K562 (cell line): ENCODE data around the gene ATP13A5. TPM values are rescaled to one million over a fixed set of nuclear protein-coding genes. Genes with fewer than 3 reads are reported as not detected.

Source experiments
- ATAC-seq: fragments of 200-7000 bp; cut with Tn5 transposase; 3 replicates; pipeline ENCODE4 v1.9.1; 2020; ENCODE audit warnings: moderate library complexity
- BruUV-seq: library from RNA; stranded (reverse); fragments of 400-500 nt; replicated peaks from 2 replicates; lab custom pipeline; 2021; lab: Mats Ljungman, UMichigan
- CTCF ChIA-PET: fragments of 300-600 bp; formaldehyde crosslinking; extraction: SDS; loops from one replicate; lab custom pipeline; 2021; ENCODE audit warnings: low intra/inter-chr PET ratio; lab: Yijun Ruan, JAX
- POLR2A ChIA-PET: fragments of 300-600, 350-650 bp; sonication (Branson Sonifier 250); formaldehyde crosslinking; extraction: SDS; loops from one replicate; lab custom pipeline; 2021; ENCODE audit warnings: antibody characterized with exemption, inconsistent platforms; lab: Yijun Ruan, JAX
- DNase-seq, 4 experiments: peaks; one replicate each; pipeline versions ENCODE4 v3.0.0 to v3.0.0-alpha.2; 2011 to 2018; ENCODE audit warnings: low spot score in 3 of 4, mixed read lengths in 3 of 4; ENCODE audit errors: extremely low read depth in 1 of 4
- FAIRE-seq: peaks from 2 replicates; lab custom pipeline; 2011; peaks lifted over from hg19 to GRCh38; lab: Jason Lieb, UNC
- H2AFZ ChIP-seq: 2 replicates; pipeline ENCODE4 v1.6.0; 2011; ENCODE audit warnings: low read depth, low read length, control low read depth, inconsistent platforms
- H3K27ac ChIP-seq: fragments of 200-600 bp; 3 replicates; pipeline ENCODE4 v1.8.0; 2011; ENCODE audit warnings: low read depth, mild to moderate bottlenecking, control low read depth, inconsistent platforms, low read length, moderate library complexity, mixed read lengths; ENCODE audit errors: extremely low read depth
- H3K27me3 ChIP-seq, 2 experiments: fragments of 300-600 bp in 1 of 2; 2 replicates in 1 of 2; 3 replicates in 1 of 2; pipeline versions ENCODE4 v1.6.0 to v1.8.0; 2011; ENCODE audit warnings: inconsistent platforms in 2 of 2, low read length in 2 of 2, mild to moderate bottlenecking in 1 of 2, mixed read lengths in 1 of 2, moderate library complexity in 1 of 2; ENCODE audit not compliant: control insufficient read depth in 2 of 2, insufficient read depth in 2 of 2
- H3K36me3 ChIP-seq: fragments of 300-600 bp; 3 replicates; pipeline ENCODE4 v1.8.0; 2011; ENCODE audit warnings: mild to moderate bottlenecking, low read length, inconsistent platforms; ENCODE audit not compliant: control insufficient read depth, insufficient read depth
- H3K4me1 ChIP-seq, 2 experiments: fragments of 200-600 bp in 1 of 2; replicated peaks in 1 of 2; 2 replicates in 1 of 2; 3 replicates in 1 of 2; pipeline versions ENCODE4 v1.5.1 to v1.8.0; 2011; ENCODE audit warnings: inconsistent platforms in 2 of 2, low read length in 2 of 2, mild to moderate bottlenecking in 1 of 2, mixed read lengths in 1 of 2, moderate library complexity in 1 of 2; ENCODE audit not compliant: control insufficient read depth in 2 of 2, insufficient read depth in 2 of 2
- H3K4me2 ChIP-seq: 2 replicates; pipeline ENCODE4 v1.6.1; 2011; ENCODE audit warnings: low read length, control low read depth, inconsistent platforms, mixed read lengths; ENCODE audit not compliant: insufficient read depth
- H3K4me3 ChIP-seq: fragments of 200-600 bp; sonication (generic), shearing (Covaris generic); 2 replicates; pipeline ENCODE4 v1.5.1; 2016; ENCODE audit warnings: control low read depth, inconsistent platforms
- H3K79me2 ChIP-seq: fragments of 200-600 bp; 3 replicates; pipeline ENCODE4 v1.8.0; 2011; ENCODE audit warnings: low read length, inconsistent platforms; ENCODE audit not compliant: control insufficient read depth, insufficient read depth
- H3K9ac ChIP-seq, 2 experiments: 2 replicates each; pipeline versions ENCODE4 v1.6.0 to v1.6.1; 2011; ENCODE audit warnings: low read depth in 2 of 2, low read length in 2 of 2, control low read depth in 1 of 2, inconsistent platforms in 1 of 2, mild to moderate bottlenecking in 1 of 2, mixed read lengths in 1 of 2; ENCODE audit not compliant: insufficient read depth in 1 of 2
- H3K9me1 ChIP-seq: one replicate; pipeline ENCODE4 v1.6.0; 2011; ENCODE audit warnings: inconsistent platforms, mild to moderate bottlenecking, low read length, moderate library complexity; ENCODE audit not compliant: control insufficient read depth, insufficient read depth
- H3K9me3 ChIP-seq: replicated peaks from 2 replicates; pipeline ENCODE4 v1.5.1; 2011; ENCODE audit warnings: low read depth, low read length, inconsistent platforms; ENCODE audit not compliant: control insufficient read depth, insufficient read depth
- H4K20me1 ChIP-seq: replicated peaks from 2 replicates; pipeline ENCODE4 v1.6.1; 2011; ENCODE audit warnings: low read length, inconsistent platforms, mixed read lengths; ENCODE audit not compliant: control insufficient read depth, insufficient read depth
- ARID4B ChIP-seq: sonication (generic); formaldehyde crosslinking; IDR thresholded peaks from 2 replicates; pipeline ENCODE4 v1.8.0; 2022; ENCODE audit warnings: mild to moderate bottlenecking, missing genetic modification reagents
- CHD2 ChIP-seq: IDR thresholded peaks from 2 replicates; pipeline ENCODE4 v1.6.1; 2011; ENCODE audit warnings: low read depth, low read length
- HNRNPL ChIP-seq: fragments of 200-400 bp; formaldehyde crosslinking; IDR thresholded peaks from 2 replicates; pipeline ENCODE4 v1.6.1; 2017; ENCODE audit warnings: low read depth, mild to moderate bottlenecking, low read length
- HSF4 ChIP-seq: fragments of 250-450 bp; sonication (Bioruptor Pico); IDR thresholded peaks from 2 replicates; pipeline ENCODE4 v2.1.2; 2022; ENCODE audit warnings: mild to moderate bottlenecking, moderate library complexity, borderline replicate concordance
- MLX ChIP-seq, 2 experiments: fragments of 450-650 bp in 1 of 2; sonication (generic) in 1 of 2; formaldehyde crosslinking; conservative IDR thresholded peaks; 2 replicates each; pipeline versions ENCODE4 v1.4.0 to v1.8.1; 2020 to 2022; ENCODE audit warnings: mild to moderate bottlenecking in 1 of 2, missing genetic modification reagents in 1 of 2
- NEUROD1 ChIP-seq: fragments of 150-350 bp; IDR thresholded peaks from 2 replicates; pipeline ENCODE4 v1.6.1; 2014; ENCODE audit warnings: borderline replicate concordance, low read length, low read depth; ENCODE audit not compliant: partially characterized antibody
- RBM22 ChIP-seq: fragments of 200-400 bp; formaldehyde crosslinking; IDR thresholded peaks from 2 replicates; pipeline ENCODE4 v1.6.1; 2018; ENCODE audit warnings: low read length, low read depth; ENCODE audit not compliant: poor library complexity, severe bottlenecking
- SRSF1 ChIP-seq: fragments of 200-400 bp; formaldehyde crosslinking; IDR thresholded peaks from 2 replicates; pipeline ENCODE4 v1.6.1; 2017; ENCODE audit warnings: mild to moderate bottlenecking, low read depth, low read length, moderate library complexity
- TSC22D4 ChIP-seq: fragments of 450-650 bp; IDR thresholded peaks from 2 replicates; pipeline ENCODE4 v1.6.1; 2016; ENCODE audit warnings: missing genetic modification characterization, missing biosample characterization, control low read depth
- ZNF551 ChIP-seq: fragments of 250-450 bp; sonication (Bioruptor Pico); IDR thresholded peaks from 2 replicates; pipeline ENCODE4 v1.5.0; 2021; ENCODE audit warnings: mild to moderate bottlenecking, moderate library complexity
- ZNF592 ChIP-seq: fragments of 450-650 bp; IDR thresholded peaks from 2 replicates; pipeline ENCODE4 v1.6.1; 2017; ENCODE audit warnings: antibody characterized with exemption, mild to moderate bottlenecking
- WGBS: fragments of 100-300 bp; shearing (Covaris generic); methylation state at CpG from one replicate; pipeline ENCODE4 v1.1.6; 2016; ENCODE audit warnings: low coverage, mixed read lengths; ENCODE audit not compliant: insufficient coverage; ENCODE audit errors: missing lambda C conversion rate; 5-methylcytosine and 5-hydroxymethylcytosine counted together
- in situ Hi-C: fragments of 300-500 bp; cut with MboI; formaldehyde crosslinking; loops from 4 replicates; pipeline ENCODE4 v1.15.0; 2018; ENCODE audit warnings: inconsistent platforms, mixed read lengths
- intact Hi-C: fragments of 100-400 bp; cut with micrococcal nuclease; formaldehyde crosslinking; loops from 2 replicates; pipeline ENCODE4 v1.14.2; 2022
- polyA plus RNA-seq, 8 experiments: library from polyadenylated mRNA; depleted of rRNA in 4 of 8; stranded (reverse) in 5 of 8; unstranded in 3 of 8; fragments of >200 nt; fragmentation: Nextera tagmentation in 2 of 8; fragmentation: Illumina TruSeq in 1 of 8; extraction: Ambion mirVana in 2 of 8; extraction: Trizol in 1 of 8; gene quantifications; 2 replicates each; pipeline versions ENCODE4 v1.2.1 to v1.2.3, GENCODE V29; 2011 to 2014; ENCODE audit warnings: inconsistent platforms in 1 of 8, missing spikeins in 1 of 8
- total RNA-seq, 7 experiments: library from RNA; depleted of rRNA in 6 of 7; stranded (reverse); fragments of >200 nt in 6 of 7; fragmentation: Illumina TruSeq in 2 of 7; extraction: Trizol in 2 of 7; gene quantifications; 2 replicates each; pipeline versions ENCODE4 v1.2.1 to v1.2.3, GENCODE V29; 2011 to 2021; ENCODE audit warnings: low replicate concordance in 1 of 7

ATP13A5 gene
- total and polyA plus RNA-seq, 9 of the 15 experiments (the other 6 are each of a cell fraction or from before 2014, with no cell fraction given): not detected

GRCh38 chr3:193387596-193387995 lies 9.0 kb upstream of the ATP13A5 start:
- Histone ChIP-seq H3K27me3 (peaks cover 4 to 9% of the 10 kb centered on the region in 2 experiments; a peak in 2 of 5 replicates), H3K9me3 (no peaks in the 10 kb centered on the region), H3K36me3 (no peaks in the 10 kb centered on the region), H3K9ac (no peak overlapping the region), H3K27ac (no peak overlapping the region), H3K4me1 (no peaks in the 10 kb centered on the region), H3K9me1 (no peaks in the 10 kb centered on the region), H3K79me2 (no peaks in the 10 kb centered on the region), H4K20me1 (no peaks in the 10 kb centered on the region), H3K4me3 (no peak overlapping the region), H3K4me2 (no peak overlapping the region), H2AFZ (no peak overlapping the region)
- in situ Hi-C loops (no loop called here), intact Hi-C loops (no loop called here)
- ATAC-seq (no peak), FAIRE-seq (no peak), DNase-seq (no peak)
- ChIA-PET CTCF (no interaction called here), POLR2A (no interaction called here)
- no TSS peak for BruUV-seq
- 0% methylated on average over 2 of the region's 2 CpGs for WGBS
- TF ChIP-seq HNRNPL: no peak
- no peak for TF ChIP-seq ZNF551
- TF ChIP-seq NEUROD1: no peak
- no peak for TF ChIP-seq ZNF592
- no peak for TF ChIP-seq RBM22
- no peak for TF ChIP-seq MLX (CRISPR knock-in tag; conservative IDR thresholded peaks at IDR 0.05)
- no peak for TF ChIP-seq CHD2
- TF ChIP-seq TSC22D4 (tag): no peak
- TF ChIP-seq ARID4B (CRISPR knock-in tag): no peak
- no peak for TF ChIP-seq HSF4
- no peak for TF ChIP-seq SRSF1
